ENCODE data around the gene EDEM3. TPM values are rescaled to one million over a fixed set of nuclear protein-coding genes. Genes with fewer than 3 reads are reported as not detected.

Gene EDEM3
- total RNA-seq, 1 experiment from 2014 or later: 10.6 TPM

- peaks cover 2% of the 10 kb centered on the region; the same call in 1 of the 2 replicates for H3K27me3 Mint-ChIP-seq (ENCODE audit: low read depth)
- no peaks in the 10 kb centered on the region for H3K36me3 Mint-ChIP-seq
- peaks cover 7% of the 10 kb centered on the region for H3K9me3 Mint-ChIP-seq
- H3K27ac Mint-ChIP-seq: no peak overlapping the region
- ChIA-PET CTCF (no interaction called here), POLR2A (no interaction called here)
- no peak for ATAC-seq
- peaks cover 10% of the 10 kb centered on the region for H3K4me1 Mint-ChIP-seq
- TF ChIP-seq HMGA2 (CRISPR knock-in tag; IDR thresholded peaks at IDR 0.05) (no peak), STAT6 (CRISPR knock-in tag; conservative IDR thresholded peaks at IDR 0.05; ENCODE audit: low read depth) (no peak), ZNF232 (CRISPR knock-in tag; IDR thresholded peaks at IDR 0.05) (no peak), SMAD3 (CRISPR knock-in tag; IDR thresholded peaks at IDR 0.05; ENCODE audit: borderline replicate concordance) (no peak), USF2 (CRISPR knock-in tag; IDR thresholded peaks at IDR 0.05) (no peak), NR2C2 (CRISPR knock-in tag; IDR thresholded peaks at IDR 0.05) (no peak), ESRRA (CRISPR knock-in tag; IDR thresholded peaks at IDR 0.05; ENCODE audit: borderline replicate concordance) (no peak), ATF3 (CRISPR knock-in tag; conservative IDR thresholded peaks at IDR 0.05) (no peak)
- DNase-seq (ENCODE audit: low spot score): no peak
- H3K4me3 Mint-ChIP-seq: no peak overlapping the region
Measured at GRCh38 chr1:184761969-184762485, 7.4 kb upstream of the EDEM3 start.

GRCh38 chr1:184759651-184760050 is 5.0 kb upstream of the EDEM3 start:
- Mint-ChIP-seq H3K4me1 (peaks cover 22% of the 10 kb centered on the region), H3K27me3 (ENCODE audit: low read depth) (peaks cover 16% of the 10 kb centered on the region), H3K27ac (no peak overlapping the region), H3K4me3 (no peak overlapping the region), H3K9me3 (peaks cover 7% of the 10 kb centered on the region), H3K36me3 (no peaks in the 10 kb centered on the region)
- POLR2A ChIA-PET: no interaction called here
- DNase-seq (ENCODE audit: low spot score): no peak
- ATAC-seq: no peak
- CTCF ChIA-PET: no interaction called here
- TF ChIP-seq AFF4 (CRISPR knock-in tag; IDR thresholded peaks at IDR 0.05; ENCODE audit: borderline replicate concordance): no peak
- TF ChIP-seq SMAD4 (CRISPR knock-in tag; IDR thresholded peaks at IDR 0.05): no peak
- TF ChIP-seq NR2C2 (CRISPR knock-in tag; IDR thresholded peaks at IDR 0.05): no peak
- no peak for TF ChIP-seq CDX4 (CRISPR knock-in tag; IDR thresholded peaks at IDR 0.05; ENCODE audit: borderline replicate concordance)
- no peak for TF ChIP-seq GABPB1 (CRISPR knock-in tag; IDR thresholded peaks at IDR 0.05)
- TF ChIP-seq ZNF281 (CRISPR knock-in tag; IDR thresholded peaks at IDR 0.05): no peak
- TF ChIP-seq USF1 (CRISPR knock-in tag; IDR thresholded peaks at IDR 0.05): no peak
- TF ChIP-seq ZNF671 (CRISPR knock-in tag; IDR thresholded peaks at IDR 0.05): no peak
- no peak for TF ChIP-seq MYBL2 (CRISPR knock-in tag; IDR thresholded peaks at IDR 0.05)
- TF ChIP-seq IRF1 (CRISPR knock-in tag; IDR thresholded peaks at IDR 0.05): no peak
- no peak for TF ChIP-seq MXD4 (CRISPR knock-in tag; IDR thresholded peaks at IDR 0.05; ENCODE audit: borderline replicate concordance)
- no peak for TF ChIP-seq ZNF425 (CRISPR knock-in tag; conservative IDR thresholded peaks at IDR 0.05)
- no peak for TF ChIP-seq ZNF232 (CRISPR knock-in tag; IDR thresholded peaks at IDR 0.05)
- TF ChIP-seq ZBTB21 (CRISPR knock-in tag; IDR thresholded peaks at IDR 0.05; ENCODE audit: borderline replicate concordance): no peak
